Activated effector memory CD4-positive, alpha-beta T cell treated with Interleukin-2 at 50 U/mL for 16 hours (primary cell): ENCODE measurements around the gene EXOSC5.
"Not testable (repeated sequence)": the region's sequence is repeated elsewhere in the genome, so short reads cannot be mapped to it uniquely, and the experiment has no call there.

Experiments
- DNase-seq: peaks from one replicate; pipeline ENCODE4 v3.0.0-alpha.2; 2020

EXOSC5 gene

DNA sequence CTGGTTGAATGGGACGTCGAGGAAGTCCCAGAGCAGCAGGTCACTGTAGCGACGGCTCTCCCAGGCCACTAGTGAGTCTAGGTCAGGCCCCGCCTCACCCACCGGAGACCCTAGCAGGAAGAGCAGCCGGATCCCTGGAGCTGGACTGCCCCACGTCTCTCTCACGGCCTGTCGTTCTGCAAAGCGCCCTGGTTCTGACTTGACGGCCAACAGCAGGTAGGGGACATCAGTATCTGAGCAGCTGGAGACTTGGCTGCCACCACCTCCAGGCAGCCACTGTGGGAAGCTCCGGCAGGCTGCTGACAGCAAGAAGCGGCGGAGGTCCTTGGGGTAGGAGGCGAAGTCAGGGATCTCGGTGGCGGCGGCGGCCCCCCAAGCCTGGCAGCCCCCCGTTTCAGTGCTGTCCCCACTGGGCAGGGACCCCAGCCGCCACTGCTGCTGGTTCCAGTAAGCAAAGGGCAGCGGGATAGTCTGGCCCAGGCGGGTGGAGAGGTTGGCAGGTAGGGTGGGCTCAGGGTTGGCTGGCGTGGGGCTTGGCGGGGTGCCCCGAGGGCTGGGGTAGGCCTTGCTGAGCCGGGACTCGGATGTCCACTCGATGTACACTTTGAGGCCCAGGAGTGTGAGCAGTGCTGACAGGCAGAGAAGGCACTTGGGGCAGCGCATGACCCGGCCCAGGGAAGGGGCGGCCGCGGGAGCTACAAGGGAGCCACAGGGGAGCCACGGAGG is 29.1 kb upstream of the EXOSC5 start:
- DNase-seq: no peak

DNA sequence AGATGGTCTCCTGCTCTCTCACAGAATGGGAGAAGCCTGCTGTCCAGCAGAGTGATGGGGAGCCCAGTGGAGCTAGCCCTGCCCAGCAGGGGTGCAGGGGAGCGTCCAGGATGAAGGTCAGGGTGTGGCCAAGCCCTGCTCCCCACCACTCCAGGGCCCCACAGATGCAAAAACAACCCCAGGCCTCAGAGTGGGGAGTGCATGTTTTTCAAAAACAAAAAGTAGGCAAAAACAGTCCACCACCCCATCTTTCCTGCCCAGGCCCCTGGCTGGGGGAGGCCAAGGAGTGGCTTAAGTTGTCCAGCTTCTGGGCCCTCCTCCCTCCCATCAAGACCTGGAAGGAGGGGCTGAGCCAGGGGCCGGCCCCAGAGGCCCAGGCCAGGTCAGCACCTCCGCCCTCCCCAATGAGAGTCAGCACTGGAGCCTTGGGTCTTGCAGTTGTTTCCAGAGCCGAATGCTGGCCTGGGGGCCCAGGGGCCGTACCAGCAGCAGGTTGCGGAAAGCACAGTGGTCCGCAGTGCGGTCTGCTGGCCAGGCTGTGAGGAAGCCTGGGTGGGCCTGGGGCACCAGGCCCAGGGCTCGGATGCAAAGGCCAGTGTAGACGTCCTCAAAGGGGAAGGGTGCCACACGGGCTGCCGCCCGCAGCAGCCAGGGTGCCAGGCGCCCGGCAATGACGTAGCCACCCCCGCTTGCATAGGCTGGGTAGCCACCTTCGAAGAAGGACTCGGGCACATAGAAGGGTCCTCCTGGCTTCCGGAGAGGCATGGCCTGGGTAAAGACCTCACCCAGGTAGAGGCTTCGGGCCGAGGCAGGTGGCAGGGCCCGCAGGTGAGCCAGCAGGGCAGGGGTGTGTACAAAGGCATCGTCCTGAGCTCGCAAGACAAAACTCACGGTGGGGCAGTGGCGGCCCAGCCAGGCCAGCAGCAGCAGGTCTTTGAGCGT is 28.3 kb upstream of the EXOSC5 start:
- no peak for DNase-seq

DNA sequence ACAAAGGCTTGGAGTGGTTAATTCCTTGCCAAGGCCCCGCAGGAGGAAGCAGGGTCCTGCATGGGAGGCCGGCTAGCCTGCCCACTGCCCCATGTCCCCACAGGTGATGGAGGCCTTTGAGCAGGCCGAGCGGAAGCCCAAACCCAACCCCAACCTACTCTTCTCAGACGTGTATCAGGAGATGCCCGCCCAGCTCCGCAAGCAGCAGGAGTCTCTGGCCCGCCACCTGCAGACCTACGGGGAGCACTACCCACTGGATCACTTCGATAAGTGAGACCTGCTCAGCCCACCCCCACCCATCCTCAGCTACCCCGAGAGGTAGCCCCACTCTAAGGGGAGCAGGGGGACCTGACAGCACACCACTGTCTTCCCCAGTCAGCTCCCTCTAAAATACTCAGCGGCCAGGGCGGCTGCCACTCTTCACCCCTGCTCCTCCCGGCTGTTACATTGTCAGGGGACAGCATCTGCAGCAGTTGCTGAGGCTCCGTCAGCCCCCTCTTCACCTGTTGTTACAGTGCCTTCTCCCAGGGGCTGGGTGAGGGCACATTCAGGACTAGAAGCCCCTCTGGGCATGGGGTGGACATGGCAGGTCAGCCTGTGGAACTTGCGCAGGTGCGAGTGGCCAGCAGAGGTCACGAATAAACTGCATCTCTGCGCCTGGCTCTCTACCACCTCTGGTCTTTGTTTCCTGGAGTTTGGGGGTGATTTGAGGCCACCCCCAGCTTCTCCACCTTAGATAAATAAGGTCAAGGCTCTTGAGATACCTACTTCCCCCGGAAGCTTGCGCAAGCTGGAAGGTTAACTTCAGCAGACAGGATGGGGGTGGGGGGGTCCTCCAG is 27.4 kb upstream of the EXOSC5 start:
- DNase-seq: no peak

DNA sequence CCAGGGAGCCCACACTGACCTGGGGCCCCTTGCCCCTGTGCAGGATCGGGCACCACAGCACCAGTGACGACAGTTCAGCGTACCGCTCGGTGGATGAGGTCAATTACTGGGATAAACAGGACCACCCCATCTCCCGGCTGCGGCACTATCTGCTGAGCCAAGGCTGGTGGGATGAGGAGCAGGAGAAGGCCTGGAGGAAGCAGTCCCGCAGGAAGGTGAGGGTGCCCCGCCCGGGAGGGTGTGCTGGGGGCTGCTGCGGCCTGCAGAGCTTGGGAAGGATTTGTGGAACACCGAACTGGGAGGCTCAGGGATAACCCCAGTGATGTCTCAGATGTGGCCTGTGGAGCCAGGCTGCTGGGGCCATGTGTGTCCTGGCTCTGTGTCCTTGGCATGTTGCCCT is 25.8 kb upstream of the EXOSC5 start:
- no peak for DNase-seq

DNA sequence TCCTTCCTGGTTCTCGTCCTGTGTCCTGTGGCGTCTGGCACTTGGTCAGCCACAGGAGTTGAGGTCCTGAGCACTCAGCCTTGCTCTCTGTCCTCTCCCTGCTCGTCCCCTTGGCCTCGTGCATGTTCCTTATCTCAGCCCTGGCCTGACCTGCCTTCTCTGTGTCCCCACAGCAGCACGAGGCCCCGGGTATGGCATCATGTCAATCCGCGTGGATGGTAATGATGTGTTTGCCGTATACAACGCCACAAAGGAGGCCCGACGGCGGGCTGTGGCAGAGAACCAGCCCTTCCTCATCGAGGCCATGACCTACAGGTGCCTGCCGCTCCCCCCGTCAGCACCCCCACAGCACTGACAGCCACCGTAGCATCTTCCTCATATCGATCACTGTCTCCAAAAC is 25.3 kb upstream of the EXOSC5 start:
- no peak for DNase-seq

DNA sequence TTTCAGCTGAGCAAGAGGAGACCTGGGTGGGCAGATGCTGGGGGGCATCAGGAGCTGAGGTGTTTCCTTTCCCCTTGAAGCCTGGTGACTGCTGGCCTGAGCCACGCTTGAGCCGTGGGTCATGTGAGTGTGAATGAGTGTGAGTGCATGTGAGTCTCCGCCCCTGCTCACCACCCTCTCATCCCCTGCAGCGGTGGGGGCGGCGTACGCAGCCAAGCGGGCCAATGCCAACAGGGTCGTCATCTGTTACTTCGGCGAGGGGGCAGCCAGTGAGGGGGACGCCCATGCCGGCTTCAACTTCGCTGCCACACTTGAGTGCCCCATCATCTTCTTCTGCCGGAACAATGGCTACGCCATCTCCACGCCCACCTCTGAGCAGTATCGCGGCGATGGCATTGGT is 24.8 kb upstream of the EXOSC5 start:
- no peak for DNase-seq

DNA sequence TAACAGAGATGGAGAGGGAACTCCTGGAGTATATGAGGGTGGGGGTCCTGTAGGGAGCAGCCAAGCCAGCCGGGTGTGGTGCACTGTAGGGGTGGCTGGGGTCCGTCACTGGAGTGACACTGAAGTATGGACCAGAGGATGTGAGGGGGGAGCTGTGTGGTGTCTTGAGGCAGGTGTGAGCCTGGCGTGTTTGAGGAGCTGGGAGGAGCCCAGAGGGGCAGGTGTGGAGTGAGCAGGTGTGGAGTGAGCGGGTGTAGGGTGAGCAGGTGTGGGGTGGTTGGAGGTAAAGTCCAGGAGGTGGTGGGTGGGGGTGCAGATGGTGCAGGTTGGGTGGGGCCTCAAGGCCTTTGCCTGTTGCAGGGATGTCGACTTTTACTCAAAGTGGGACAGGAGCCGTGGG is 24.2 kb upstream of the EXOSC5 start:
- no peak for DNase-seq

DNA sequence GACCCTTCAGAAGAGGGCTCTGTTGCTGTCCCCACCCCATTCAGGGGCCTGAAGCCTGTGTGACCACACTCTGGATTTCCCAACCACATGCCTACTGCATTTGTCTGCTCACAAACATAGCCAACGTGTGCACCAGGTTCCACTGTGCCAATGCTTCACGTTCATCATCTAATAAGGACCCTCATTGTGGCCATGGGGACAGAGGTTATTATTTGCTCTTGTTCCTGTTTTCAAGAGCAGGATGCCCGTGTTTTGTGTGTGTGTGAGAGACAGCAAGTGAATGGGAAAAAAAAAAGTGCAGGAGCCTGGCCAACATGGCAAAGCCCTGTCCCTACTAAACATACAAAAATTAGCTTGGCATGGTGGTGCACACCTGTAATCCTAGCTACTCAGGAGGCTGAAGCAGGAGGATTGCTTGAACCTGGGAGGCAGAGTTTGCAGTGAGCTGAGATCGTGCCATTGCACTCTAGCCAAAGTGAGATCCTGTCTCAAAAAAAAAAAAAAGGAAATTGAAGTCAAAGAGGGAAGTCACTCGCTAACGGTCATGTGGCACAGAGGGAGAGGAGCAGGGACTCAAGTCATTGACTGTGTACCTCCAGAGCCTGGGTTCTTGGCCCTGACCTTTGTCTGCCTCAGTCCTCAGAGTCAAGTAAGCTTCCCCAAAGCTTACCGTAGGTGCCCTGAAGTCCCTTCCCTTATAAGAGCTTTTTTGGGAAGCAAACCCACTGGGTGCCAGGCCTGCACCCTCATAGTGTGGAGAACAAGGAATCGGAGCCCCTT is 23.1 kb upstream of the EXOSC5 start:
- DNase-seq: no peak

DNA sequence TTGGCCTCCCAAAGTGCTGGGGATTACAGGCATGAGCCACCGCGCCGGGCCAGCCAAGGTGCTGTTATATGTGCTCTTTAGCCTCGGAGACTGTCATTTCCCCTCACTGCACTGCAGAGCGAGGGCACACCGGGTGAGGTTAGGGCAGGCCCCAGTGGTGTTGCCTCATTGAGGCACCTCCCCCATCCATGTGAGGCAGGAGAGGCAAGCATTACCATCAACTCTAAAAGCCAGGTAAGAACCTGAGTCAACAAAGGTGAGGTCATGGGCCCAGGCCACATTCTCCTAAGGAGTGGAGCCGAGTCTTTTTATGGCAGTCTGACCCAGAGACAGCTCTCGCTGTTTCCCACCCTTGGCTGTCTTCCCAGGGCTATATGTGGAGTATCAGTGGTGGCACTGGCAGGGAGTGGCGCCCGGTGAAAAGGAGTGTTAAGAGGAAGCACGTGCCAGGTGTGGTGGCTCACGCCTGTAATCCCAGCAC is 19.1 kb upstream of the EXOSC5 start:
- DNase-seq: no peak

DNA sequence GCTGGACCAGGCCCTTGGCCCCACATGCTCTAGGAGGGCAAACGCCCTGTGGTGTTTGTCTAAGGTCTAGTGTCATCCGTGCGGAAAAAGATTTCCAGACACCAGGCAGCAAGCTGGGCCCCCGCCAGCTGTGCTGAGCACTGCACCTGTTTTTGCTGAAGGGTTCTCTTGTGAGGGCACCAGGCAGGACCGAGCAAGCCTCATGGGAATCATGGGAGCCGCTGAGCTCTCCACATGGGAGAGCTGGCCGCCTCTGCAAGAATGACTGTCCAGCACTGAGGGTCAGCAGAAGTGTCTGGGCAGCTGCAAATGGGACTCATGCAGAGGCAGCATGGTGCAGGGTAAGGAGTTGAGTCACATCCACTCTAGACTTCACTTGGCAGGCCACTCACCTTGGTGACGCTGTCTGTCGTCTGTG is 18.0 kb upstream of the EXOSC5 start:
- DNase-seq: no peak

DNA sequence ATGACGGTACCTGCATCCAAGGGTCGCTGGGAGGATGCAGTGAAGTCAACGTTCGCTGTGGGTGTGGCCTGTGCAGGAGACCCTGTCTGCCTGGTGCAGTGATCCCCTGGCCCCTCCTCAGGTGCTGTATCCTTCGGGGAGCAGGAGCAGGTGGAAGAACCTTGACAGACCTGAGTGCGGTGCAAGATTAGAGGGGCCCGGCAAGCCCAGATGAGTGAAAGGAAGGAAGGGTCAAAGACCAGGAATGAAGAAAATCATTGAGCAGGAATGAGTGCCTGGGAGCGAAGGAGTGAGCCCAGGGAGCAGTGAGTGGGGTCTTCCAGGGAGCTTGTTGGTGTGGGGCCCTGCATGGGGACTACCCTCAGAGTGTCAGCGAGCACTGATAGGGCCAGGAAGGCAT is 17.3 kb upstream of the EXOSC5 start:
- no peak for DNase-seq

DNA sequence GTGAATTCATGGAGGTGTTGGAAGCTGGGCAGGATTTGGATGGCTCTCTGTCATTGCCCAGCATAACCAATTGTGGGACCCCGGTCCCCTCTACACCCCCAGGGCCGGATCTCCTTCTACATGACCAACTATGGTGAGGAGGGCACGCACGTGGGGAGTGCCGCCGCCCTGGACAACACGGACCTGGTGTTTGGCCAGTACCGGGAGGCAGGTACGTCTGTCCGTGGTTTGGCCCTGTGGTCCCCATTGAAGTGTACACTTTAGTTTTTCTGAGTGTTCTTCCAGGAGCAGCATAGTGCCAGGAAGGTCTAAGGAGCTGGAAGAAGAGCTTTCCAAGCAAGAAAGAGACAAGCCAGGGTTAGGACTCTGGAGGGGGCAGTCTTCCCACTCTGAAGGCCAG is 16.8 kb upstream of the EXOSC5 start:
- DNase-seq: no peak

DNA sequence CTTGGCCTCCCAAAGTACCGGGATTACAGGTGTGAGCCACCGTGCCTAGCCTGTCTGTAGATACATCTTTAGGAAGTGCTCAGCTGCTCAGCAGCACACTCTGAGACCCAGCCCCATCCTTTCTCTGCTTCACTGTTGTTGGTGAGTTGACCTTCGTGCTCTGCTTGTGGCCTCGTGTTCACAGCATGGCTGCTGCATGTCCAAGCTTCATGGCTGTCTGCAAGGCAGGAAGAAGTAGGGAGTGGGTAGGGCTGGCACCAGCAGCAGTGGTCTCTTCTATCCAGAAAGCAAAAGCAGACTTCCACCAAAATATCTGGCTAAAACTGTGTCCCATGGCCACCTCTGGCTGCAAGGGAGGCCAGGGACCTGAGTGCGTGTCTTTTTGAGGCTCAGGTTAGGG is 15.8 kb upstream of the EXOSC5 start:
- no peak for DNase-seq

DNA sequence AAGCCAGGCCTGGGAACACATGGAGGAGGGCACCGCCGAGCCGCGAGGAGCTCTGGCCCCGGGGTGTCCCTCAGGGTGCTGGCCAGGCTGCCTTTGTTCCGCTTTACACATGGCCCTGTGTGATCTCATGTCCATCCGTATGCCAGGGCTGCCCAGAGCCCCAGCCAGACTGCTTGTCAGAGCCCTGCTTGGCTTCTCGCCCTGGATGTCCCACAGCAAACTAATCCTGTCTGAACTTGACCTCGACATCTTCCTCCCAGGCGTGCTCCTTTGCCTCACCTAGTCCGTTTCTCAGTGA is 14.8 kb upstream of the EXOSC5 start:
- no peak for DNase-seq

DNA sequence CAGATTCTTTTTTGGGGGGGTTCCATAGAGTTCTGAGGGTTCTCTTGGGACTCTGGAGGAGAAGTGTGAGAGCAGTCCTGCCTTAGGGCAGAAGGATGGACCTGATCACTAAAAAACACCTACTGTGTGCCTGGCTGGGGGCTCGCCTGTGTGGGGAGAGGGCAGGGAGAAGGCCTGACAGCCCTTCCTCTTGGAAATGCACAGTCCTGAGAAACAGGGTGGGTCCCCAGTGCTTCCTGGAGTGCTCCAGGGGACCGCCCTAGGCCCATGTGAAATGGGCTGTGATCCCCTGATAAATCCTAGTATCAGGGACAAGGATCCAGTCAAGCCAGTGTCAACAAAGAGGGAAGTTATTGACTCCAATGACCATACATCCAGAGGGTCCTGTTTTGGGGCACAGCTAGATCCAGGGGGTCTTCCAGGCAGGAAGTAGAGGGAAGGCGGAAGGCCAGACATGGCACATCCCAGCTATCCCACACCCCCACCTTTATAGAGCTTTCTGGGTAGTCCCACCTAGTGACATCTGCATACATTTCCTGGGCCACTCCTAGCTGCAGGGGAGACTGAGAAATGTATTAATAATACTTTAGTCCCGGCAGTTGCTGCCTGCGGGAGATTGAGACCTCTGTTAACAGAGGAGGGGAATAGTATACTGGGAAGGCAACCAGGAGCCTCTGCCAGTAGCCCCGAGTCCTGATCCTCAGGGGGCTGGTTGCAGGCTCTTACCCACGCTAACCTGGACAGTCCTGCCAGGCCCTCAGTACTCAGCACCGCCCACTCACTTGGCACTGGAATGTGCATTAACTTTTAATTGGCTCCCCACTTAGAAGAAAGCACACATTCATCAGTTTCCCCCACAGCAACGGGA is 14.2 kb upstream of the EXOSC5 start:
- DNase-seq: no peak

DNA sequence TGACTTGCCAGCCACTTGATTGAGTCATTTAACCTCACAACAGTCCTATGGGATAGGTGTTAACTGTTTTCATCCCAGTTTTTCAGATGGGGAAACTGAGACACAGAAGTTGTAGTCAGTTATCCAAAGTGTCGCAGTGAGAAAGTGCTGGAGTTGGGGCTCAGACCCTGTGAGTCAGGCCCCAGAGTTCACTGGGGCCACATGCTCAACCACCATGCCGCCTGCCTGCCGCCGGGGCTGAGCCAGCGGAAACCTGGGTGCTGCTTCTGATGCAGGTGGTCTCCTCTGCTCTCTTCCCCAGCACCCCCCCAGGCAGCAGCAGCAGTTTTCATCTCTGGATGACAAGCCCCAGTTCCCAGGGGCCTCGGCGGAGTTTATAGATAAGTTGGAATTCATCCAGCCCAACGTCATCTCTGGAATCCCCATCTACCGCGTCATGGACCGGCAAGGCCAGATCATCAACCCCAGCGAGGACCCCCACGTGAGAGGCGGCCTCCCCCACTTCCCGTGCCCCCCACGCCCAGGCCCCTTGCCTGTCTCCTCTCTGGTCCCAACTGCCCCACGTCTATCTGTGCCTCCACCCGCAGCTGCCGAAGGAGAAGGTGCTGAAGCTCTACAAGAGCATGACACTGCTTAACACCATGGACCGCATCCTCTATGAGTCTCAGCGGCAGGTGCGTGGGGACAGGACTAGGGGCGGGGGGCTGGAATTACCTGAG is 13.3 kb upstream of the EXOSC5 start:
- DNase-seq: no peak

DNA sequence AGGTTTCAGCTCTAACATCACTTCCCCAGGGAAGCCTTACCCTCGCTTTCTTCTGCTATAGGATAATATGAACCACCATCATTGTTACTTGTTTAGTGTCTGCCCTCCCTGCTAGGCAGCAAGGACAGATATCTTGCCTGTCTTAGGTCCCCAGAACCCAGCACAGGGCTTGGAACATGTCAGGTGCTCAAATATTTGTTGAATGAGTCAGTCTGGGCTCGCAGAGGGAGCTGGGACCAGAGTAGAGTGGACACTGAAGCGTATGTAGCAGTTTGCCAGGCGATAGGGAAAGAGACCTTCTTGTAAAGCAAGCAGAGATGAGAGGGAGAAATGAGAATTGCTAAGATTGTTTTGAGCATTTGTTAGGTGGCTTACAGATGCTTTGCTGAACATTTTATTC is 12.1 kb upstream of the EXOSC5 start:
- DNase-seq: no peak

DNA sequence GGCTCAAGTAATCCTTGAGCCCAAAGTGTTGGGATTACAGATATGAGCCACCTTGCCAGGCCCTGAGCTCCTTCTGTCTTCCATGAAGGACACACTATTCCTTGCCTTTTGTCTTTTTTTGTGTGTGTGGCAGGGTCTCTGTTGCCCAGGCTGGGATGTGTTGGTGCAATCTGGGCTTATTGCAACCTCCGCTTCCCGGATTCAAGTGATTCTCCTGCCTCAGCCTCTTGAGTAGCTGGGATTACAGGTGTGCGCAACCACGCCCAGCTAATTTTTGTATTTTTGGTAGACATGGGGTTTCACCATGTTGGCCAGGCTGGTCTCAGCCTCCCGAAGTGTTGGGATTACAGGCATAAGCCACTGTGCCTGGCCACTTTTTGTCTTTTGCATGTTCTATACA is 11.7 kb upstream of the EXOSC5 start:
- not testable (repeated sequence) for DNase-seq

DNA sequence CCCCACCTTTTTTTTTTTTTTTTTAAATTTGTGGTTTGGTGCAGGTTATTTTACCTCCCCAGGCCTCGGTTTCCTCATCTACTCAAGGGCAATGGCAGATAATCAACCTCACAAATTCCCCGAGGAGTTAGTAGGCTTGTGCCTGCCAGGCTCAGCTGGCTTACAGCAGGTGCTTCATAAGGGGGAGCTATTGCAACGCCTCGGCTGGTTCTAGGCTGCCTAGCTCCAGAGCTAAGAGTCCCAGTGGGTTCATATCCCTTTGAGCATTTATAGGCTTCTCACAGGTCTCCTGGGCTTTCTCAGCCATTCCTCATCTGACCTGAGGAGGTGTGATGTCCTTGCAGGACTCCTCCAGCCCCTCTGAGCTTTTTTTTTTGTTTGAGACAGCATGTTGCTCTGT is 11.1 kb upstream of the EXOSC5 start:
- DNase-seq: no peak

DNA sequence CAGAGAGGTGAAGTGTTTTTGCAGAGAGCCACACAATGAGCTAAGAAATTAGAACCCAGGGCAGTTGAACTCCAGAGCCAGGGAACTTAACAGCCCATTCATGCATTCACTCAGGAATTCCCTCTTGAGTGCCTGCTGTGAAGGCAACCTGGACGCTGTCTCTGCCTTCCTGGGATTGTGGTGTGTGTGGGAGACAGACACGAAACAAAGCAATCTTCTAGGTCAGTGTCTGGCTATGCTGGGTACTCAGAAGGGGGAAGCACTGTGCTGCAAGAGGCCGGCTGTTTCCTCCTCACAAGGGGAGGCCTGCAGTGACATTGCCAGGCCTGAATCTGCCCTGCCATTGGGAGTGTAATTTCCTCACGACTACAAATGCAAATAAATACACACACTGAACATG is 10.1 kb upstream of the EXOSC5 start:
- DNase-seq: no peak

DNA sequence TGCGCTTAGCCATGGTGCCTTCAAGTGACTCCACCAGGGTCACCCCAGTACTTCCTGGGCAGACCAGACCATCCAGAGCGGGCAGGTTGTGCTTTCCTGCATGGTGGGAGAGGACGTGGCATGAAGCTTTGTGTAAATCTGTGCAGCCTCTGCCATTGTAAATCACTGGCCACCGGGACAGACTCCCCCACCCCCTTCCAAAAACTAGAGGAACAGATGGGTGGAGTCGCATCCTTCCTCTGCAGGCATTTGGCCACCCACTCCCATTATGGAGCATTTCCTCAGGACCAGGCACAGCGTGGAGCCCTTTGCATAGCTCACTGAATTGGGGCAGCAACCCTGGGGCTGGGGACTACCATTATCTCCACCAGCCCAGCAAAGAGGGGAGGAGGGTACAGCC is 8.6 kb upstream of the EXOSC5 start:
- no peak for DNase-seq
